HG03460 (cell line): ENCODE results near the gene PRELID1.

ENCODE experiments used
- ATAC-seq: cut with Tn5 transposase; IDR thresholded peaks from one replicate; pipeline ENCODE4 v1.9.1; 2021; ENCODE audit not compliant: unreplicated experiment

Gene PRELID1

GRCh38 chr5:177355162-177355867 is 51.7 kb downstream of the PRELID1 start:
- no peak for ATAC-seq

GRCh38 chr5:177355868-177356168 is 52.2 kb downstream of the PRELID1 start:
- ATAC-seq = no peak
